ENCODE measurements around the gene EPS8L2. TPM values are rescaled to one million over a fixed set of nuclear protein-coding genes. Genes with fewer than 3 reads are reported as not detected.
"Not testable (repeated sequence)": the region's sequence is repeated elsewhere in the genome, so short reads cannot be mapped to it uniquely, and the experiment has no call there.

Gene EPS8L2
- total RNA-seq, 1 donor from 2014 or later: 2.7 TPM

DNA sequence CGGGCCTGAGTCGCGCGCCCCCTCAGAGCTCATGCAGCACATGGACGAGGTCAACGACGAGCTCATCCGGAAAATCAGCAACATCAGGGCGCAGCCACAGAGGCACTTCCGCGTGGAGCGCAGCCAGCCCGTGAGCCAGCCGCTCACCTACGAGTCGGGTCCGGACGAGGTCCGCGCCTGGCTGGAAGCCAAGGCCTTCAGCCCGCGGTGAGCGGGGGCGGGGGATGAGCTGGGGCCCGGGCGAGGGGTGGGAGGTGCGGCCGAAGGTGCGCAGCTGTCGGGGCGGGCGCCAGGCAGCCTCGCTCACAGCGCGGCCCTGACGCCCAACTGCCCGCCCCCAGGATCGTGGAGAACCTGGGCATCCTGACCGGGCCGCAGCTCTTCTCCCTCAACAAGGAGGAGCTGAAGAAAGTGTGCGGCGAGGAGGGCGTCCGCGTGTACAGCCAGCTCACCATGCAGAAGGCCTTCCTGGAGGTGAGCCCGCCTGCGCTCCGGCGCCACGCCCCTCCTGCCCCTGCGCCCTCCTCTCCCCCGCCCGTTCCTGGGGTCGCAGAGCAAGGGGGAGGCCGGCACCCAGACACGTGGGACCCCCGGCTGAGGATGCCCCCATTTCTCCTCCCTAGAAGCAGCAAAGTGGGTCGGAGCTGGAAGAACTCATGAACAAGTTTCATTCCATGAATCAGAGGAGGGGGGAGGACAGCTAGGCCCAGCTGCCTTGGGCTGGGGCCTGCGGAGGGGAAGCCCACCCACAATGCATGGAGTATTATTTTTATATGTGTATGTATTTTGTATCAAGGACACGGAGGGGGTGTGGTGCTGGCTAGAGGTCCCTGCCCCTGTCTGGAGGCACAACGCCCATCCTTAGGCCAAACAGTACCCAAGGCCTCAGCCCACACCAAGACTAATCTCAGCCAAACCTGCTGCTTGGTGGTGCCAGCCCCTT lies 20.5 kb downstream of the EPS8L2 start:
- DNase-seq: peak; percentile 55

DNA sequence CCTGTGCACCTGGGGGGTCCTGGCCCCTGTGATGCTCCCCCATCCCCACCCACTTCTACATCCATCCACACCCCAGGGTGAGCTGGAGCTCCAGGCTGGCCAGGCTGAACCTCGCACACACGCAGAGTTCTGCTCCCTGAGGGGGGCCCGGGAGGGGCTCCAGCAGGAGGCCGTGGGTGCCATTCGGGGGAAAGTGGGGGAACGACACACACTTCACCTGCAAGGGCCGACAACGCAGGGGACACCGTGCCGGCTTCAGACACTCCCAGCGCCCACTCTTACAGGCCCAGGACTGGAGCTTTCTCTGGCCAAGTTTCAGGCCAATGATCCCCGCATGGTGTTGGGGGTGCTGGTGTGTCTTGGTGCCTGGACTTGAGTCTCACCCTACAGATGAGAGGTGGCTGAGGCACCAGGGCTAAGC lies 21.3 kb downstream of the EPS8L2 start:
- no peak for DNase-seq

DNA sequence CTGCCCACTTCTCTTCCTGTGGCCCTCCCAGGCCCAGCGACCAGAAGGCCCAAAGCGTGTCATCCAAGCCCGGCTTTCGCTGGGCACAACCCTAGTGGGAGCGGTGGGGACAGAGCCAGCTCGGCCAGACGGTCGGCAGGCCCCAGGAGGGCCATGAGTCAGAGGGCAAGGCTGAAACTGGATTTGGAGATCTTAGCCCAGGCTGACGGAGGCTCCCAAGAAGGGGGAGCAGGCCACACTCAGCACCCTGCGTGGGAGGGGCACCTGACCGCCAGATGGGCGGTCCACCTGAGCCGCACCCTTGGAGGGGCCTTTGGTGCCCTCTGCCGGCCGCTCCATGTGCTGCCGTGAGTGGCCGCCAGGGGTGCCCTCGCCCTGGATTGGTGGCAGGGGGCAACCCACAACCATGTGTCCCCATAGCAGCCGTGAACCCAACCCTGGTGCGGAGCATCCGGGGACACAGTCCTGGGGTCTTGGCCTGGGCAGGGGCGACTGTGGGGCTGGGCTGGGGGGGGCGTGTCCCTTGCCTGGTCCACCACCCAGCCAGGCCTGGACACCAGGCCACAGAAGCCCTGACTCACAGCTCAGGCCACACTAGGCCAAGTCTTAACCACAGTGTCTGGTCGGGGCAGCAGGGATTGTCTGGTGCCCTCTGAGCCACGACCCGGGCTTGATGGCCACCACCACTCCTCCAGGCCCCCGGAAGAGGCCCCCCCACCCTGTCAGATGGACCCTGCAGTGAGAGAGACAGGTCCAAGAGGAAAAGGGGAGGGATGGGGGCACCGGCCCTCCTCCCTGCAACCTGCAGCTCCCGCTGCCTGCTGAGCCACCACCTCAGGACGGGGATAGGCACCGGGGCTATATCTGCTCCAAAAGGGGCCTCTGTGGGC lies 22.1 kb downstream of the EPS8L2 start:
- peak; percentile 75 for DNase-seq

DNA sequence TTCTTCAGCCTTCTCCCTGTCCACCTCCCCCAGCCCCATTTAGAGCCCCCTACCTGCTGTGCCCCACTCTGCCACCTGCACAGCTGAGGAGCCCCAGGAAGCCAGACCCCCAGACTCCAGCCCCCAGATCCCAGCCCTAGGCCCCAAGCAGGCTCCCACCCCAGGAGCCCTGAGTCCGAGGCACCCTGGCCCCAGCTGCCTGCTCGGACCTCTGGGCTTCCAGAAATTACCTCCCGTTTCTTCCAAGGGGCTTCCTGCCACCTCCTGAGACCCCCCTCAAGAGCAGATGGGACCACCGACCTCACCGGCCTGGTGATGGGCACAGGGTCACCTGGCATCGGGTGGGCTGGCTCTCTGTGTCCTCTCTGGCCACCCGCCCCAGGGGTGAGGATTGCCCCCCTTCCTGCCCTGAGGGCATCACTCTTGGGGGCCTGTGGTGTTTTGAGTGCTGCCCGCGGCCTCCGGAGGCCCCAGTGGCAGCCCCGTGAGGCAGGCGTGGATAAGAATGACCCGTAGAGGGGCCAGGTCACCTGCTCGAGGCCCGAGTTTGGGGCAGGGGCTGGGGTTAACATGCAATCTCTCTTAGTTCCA lies 23.0 kb downstream of the EPS8L2 start:
- no peak for DNase-seq

DNA sequence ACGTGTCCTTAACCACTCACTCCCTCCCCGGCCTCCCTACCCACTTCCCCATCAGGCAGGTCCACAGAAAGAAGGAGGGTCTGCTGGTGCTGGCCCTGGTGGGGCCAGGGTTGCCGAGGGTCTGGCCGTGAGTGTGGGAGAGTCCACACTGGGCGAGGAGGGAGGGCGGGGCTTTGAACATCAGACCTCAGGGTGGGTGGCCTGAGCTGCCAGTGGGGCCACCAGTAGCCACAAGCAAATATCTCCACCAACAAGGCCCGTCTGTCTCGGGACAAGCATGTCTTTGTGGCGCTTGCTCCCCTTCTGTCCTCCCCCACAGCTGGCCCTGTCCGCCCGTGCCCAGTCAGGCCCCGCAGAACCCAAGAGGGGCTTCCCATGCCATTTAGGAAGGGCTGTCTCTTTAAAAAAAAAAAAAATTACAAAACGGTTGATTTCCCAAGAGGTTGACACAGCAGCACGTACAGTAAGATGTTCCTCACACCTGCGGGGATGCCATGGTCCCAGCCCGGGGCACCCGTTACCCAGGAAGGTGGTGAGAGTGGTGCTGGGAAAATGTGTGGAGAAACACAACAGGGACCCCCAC lies 23.6 kb downstream of the EPS8L2 start:
- no peak for DNase-seq

DNA sequence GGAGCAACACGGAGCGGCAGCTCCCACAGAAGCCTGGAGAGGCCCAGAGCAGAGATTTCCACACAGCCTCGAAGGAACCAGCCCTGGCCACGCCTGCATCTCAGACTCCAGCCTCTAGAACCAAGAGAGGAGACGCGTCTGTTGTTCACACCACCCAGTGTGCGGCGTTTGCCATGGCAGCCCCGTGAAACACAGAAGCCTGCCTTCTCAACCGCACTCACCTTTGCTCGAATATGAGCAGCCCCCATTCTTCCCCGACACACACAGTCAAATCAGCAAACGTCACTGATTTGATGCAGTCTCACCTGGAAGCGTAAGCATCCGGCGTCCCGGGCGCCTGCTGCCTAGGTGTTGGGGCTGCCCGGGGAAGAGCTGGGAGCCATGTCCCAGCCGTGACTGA lies 27.0 kb downstream of the EPS8L2 start:
- DNase-seq: no peak

DNA sequence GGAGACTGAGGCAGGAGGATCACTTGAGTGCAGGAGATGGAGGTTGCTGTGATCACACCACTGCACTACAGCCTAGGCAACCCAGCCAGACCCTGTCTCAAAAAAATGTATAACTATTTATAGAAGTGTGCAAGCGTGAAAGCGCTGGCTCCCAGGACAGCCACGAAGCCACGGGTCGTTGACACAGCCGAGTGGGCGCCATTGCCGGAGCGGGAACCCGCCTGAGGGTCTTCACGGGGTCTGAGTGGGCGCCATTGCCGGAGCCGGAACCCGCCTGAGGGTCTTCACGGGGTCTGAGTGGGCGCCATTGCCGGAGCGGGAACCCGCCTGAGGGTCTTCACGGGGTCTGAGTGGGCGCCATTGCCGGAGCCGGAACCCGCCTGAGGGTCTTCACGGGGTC lies 28.5 kb downstream of the EPS8L2 start:
- DNase-seq: not testable (repeated sequence)

DNA sequence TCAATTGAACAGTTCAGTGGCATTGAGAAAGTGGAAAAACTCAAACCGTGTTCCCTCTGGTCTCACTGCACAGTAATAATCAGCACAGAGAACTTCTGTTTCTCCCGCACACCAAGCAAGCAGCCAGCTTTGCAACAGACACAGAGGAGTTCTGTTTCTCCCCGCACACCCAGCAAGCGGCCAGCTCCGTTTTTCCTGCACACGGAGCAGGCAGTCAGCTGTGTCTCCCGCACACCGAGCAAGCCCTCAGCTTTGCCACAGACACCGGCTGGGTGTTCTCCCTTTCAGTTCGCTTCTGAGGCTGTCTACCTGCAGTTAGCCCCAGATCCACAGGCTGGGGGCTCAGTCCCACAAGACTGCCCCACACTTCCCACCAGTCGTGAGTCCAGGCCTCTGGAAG lies 31.3 kb downstream of the EPS8L2 start:
- DNase-seq: no peak

DNA sequence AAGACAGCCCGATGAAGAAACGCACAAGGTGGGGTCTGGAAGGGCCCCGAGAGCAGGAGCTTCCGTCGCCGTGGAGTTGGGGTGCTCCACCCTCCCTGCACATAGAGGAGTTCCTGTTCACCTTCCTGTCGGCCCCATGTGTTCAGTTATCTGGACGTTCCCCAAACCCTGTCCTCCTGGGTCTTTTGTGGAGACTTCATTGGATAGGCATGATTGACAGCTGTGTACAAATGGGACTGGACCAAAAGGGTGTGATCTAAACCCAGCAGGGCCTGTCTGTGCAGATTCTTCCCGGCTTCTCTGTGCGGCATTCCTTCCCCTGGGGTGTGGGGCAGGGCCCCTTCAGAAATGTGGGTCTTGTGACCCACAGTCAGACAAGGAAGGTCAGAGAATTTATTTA lies 31.9 kb downstream of the EPS8L2 start:
- not testable (repeated sequence) for DNase-seq

DNA sequence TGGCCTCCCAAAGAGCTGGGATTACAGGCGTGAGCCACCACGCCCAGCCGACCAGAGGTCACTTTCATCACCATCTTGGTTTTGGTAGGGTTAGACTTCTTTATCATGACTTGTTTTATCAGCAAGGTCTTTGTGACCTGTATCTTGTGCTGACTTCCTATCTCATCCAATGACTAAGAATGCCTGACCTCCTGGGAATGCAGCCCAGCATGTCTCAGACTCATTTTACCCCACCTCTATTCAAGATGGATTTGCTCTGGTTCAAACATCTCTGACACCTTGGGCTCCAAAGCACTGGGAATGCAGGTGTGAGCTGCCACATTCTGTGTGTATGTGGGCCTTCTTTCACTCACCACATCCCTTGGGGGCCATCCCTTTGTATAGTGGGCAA lies 36.1 kb downstream of the EPS8L2 start:
- no peak for DNase-seq

DNA sequence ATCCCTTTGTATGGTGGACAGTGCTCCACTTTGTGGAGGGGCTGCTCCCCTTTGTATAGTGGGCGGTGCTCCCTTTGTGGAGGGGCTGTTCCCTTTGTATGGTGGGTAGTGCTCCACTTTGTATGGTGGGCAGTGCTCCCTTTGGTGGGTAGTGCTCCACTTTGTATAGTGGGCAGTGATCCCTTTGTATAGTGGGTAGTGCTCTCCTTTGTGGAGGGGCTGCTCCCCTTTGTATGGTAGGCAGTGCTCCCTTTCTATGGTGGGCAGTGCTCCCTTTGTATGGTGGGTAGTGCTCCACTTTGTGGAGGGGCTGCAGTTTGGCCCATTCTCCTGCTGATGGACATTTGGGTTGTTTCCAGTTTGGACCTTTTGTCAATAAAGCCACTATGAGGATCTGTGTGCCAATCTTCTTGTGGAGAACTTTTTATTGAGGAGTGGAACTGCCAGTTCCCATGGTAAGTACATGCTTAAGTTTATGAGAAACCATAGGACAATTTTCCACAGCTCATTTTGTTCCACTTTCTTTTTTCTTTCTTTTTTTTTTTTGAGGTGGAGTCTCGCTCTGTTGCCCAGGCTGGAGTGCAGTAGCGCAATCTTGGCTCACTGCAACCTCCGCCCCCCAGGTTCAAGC lies 36.7 kb downstream of the EPS8L2 start:
- DNase-seq: no peak

DNA sequence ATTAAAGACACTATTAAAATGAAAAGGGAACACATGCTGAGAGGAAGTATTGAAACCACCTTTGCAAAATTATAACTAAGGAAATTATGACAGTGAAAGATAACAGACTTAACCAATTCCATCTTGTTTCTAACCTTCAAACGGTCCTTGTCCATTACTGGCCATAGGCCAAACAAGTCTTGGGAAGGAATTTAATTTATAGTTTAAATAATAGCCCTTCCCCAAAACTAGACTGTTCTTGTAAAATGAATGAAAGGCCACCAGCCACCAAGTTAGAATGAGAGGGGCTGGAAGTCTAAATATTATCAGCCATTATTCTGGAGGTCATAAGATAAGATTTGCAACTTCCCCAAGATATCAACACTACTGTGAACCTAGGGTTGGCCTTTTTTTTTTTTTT lies 39.4 kb downstream of the EPS8L2 start:
- DNase-seq: no peak

DNA sequence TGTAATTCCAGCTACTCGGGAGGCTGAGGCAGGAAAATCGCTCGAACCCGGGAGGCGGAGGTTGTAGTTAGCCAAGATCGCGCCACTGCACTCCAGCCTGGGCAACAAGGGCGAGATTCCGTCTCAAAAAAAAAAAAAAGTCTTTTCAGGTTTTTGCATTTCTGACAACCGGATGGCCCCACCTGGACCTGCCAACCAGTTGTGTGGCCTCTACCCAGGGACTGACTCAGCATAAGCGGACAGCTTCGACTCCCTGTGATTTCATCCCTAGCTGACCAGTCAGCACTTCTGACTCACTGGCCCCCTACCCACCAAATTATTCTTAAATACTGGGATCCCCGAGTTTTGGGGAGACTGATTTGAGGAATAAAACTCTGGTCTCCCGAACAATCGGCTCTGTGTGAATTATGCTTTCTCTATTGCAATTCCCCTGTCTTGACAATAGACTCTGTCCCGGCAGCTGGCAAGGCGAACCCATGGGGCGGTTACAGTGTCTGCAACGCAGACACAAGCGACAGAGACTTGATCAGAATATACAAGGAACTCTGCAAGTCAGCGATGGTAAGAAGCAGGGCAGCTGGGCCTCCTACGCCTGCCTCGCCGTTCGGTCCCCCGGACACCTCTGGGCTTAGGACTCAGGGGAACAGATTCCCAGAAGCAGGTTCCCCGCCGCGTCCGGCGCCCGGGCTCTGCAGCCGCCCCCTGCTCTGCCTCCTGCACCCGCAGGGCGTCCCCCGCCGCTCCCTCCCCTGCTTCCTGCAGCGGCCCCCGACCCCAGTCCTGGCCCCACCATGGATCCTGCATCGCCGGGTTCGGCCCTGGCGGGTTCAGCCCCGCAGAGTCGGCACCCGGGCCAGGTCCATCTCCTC lies 40.5 kb downstream of the EPS8L2 start:
- DNase-seq: peak; percentile 22

DNA sequence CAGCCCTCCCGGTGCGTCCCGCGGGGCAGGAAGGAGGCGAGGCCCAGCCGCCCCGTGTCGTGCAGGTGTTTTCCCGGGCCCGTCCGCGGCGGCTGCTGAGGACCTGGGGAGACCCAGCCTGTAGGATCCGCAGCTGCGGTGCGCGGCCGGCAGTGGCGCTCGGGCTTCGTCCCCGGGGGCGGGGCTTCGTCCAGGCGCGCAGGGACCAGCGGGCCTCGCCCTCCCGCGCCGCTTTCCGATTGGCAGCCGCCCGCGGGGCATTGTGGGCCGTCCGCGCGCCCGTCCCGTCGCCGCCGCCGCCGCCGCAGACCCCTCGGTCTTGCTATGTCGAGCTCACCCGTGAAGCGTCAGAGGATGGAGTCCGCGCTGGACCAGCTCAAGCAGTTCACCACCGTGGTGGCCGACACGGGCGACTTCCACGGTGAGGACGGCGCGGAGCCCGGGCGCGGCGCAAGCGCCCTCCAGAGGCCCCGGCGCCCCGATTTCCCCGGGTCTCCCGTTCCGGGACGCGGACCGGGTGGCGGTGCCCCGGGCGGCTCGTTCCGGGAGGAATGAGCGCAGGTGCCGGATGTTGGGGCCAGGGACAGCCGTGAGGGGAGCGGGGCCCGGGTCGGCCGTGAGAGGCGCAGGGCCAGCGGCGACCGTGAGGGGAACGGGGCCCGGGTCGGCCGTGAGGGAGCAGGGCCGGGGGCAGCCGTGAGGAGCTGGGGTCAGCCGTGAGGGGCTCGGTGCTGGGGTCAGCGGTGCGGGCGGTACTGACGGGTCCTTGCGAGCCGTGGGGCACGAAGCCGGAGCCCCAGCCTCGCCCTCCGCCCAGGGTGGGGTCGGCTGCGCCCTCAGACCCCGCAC lies 41.4 kb downstream of the EPS8L2 start, which contains the start of gene TALDO1:
Gene TALDO1 (plus strand): TSS at position 307 of the 849 bp plus-strand sequence. CDS start 18 bp downstream, at position 325.
- DNase-seq: peak; percentile 91

DNA sequence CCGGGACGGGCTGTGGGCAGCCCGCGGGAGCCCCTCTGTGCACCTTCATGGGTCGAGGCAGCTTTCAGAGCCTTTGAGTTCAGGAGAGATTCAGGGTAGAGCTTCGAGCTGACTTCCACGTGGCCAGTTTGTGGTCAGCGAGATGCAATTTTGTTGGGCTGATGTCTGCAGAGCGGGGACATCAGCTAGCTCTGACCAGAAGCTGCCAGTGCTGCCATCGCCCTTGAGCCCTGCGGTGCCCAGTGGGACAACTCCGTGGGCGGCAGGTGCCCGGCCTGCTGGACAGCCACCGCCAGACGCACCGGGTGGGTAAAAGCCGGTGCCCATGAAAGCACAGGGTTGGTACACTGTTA lies 42.0 kb downstream of the EPS8L2 start:
- DNase-seq: peak; percentile 37

DNA sequence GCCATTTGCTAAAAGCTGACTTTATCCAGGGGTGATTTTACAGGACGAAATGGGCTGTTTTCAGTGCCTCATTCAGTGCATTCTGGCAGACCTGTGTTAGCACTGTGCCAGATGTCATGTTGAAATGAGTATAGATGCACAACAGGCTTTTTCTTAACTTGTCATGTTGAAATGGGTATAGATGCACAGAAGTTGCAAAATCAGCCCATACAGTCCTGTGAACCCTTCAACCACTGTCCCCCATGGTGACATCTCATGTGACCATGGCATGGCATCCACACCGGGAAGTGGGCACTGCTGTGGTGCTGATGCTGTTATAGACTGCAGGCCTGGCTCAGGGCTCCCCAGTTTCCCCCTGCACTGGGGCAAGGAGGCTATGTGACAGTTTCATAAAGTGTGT lies 43.7 kb downstream of the EPS8L2 start:
- DNase-seq: no peak

DNA sequence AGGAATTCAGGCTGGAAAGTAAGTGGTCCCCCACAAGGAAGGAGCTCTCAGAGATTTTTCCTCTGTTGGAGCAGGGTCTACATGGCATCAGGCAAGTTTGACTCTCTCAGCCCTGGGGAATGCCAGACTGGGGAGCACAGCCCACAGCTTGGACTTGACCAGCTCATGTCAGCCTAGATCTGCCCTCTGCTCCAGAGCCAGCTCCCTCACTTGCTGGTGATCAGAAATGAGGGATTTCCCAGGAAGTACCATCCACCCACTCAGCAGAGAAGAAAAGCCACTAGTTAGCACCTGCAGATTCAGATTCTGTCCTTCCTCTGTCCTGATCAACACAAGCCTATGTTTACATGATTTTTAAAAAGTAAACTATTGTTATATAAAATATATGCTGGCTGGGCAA lies 54.2 kb downstream of the EPS8L2 start:
- DNase-seq: no peak

DNA sequence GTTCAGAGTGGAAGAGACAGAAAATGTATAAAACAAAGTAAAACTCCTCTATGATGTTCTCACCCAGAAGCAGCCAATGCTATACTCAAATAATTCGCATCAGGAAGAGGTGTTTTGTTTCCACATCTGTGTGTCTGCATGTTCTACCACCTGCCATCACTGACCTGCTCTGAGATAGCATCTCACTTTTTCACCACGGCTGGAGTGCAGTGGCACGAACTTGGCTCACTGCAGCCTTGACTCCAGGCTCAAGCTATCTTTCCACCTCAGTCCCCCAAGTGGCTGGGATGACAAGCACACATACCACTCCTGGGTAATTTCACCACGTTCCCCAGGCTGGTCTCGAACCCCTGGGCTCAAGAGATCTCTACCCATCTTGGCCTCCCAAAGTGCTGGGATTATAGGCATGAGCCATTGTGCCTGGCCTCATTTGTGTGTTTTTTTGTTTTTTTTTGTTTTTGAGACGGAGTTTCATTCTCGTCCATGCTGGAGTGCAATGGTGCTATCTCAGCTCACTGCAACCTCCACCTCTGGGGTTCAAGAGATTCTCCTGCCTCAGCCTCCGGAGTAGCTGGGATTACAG lies 55.6 kb downstream of the EPS8L2 start:
- DNase-seq: no peak

DNA sequence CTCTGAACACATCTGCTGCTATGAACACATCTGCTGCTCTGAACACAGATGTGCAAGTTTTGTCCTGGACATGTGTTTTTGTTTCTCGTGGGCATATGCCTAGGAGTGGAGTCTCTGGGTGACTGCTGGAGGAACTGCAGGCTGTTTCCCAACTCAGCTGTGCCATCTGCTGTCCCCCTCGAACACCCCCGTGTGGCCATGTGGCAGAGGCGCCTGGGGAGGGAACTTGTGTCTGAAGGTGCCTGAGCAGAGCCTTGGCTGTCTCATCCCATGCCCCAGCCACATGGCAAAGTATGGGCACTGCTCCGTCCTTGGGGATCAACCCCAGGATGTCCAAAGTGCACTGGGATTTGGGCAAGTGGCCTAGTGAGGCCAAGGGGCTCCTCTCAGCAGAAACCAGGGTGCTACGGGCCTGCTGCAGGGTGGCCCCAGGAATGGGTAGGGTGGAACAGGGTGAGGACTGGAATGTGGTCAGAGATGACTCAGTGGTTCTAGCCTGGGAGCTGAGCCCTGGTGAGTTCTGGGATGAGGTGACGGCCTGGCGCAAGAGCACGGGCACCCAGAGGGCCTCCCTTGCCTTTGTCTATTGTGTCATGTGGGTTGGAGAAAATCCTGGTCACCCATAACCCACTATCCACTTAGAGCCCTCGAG lies 56.5 kb downstream of the EPS8L2 start:
- DNase-seq: peak; percentile 35

Measured in dermis blood vessel endothelial cell (primary cell).